GM23338 (cell line): ENCODE measurements around the gene ADRB2. TPM values are rescaled to one million over a fixed set of nuclear protein-coding genes. Genes with fewer than 3 reads are reported as not detected.

Experiments used
- ATAC-seq: fragments of 200-7000 bp; cut with Tn5 transposase; 3 replicates; pipeline ENCODE4 v1.9.1; 2020
- DNase-seq: peaks from one replicate; pipeline ENCODE4 v3.0.0-alpha.2; 2015; ENCODE audit warnings: low spot score
- H2AFZ ChIP-seq: fragments of 200-600 bp; sonication (generic); 2 replicates; pipeline ENCODE4 v1.8.0; 2016; ENCODE audit warnings: antibody characterized with exemption, mild to moderate bottlenecking, moderate library complexity
- H3F3A ChIP-seq: fragments of 200-600 bp; sonication (generic); replicated peaks from 2 replicates; pipeline ENCODE4 v1.8.0; 2017; ENCODE audit warnings: antibody characterized with exemption, mixed run types, low read depth
- H3K27ac ChIP-seq: fragments of 200-600 bp; sonication (generic); 2 replicates; pipeline ENCODE4 v1.6.1; 2016; ENCODE audit warnings: low read depth
- H3K27me3 ChIP-seq: fragments of 200-600 bp; sonication (generic); 2 replicates; pipeline ENCODE4 v1.8.0; 2016; ENCODE audit warnings: mild to moderate bottlenecking, mixed run types, moderate library complexity; ENCODE audit not compliant: insufficient read depth
- H3K36me3 ChIP-seq: fragments of 200-600 bp; sonication (generic); 2 replicates; pipeline ENCODE4 v1.8.0; 2016; ENCODE audit warnings: mild to moderate bottlenecking; ENCODE audit not compliant: insufficient read depth
- H3K4me1 ChIP-seq: fragments of 200-600 bp; sonication (generic); 2 replicates; pipeline ENCODE4 v1.8.0; 2016; ENCODE audit warnings: mild to moderate bottlenecking, moderate library complexity; ENCODE audit not compliant: insufficient read depth
- H3K4me2 ChIP-seq: fragments of 200-600 bp; sonication (generic); 2 replicates; pipeline ENCODE4 v1.7.1; 2017; ENCODE audit warnings: mixed run types
- H3K4me3 ChIP-seq: fragments of 200-600 bp; sonication (generic); 2 replicates; pipeline ENCODE4 v1.6.1; 2016; ENCODE audit warnings: mixed run types
- H3K79me2 ChIP-seq: fragments of 200-600 bp; sonication (generic); replicated peaks from 2 replicates; pipeline ENCODE4 v1.8.0; 2017; ENCODE audit warnings: mild to moderate bottlenecking; ENCODE audit not compliant: insufficient read depth
- H3K9me2 ChIP-seq: fragments of 200-600 bp; sonication (generic); 2 replicates; pipeline ENCODE4 v1.8.0; 2017; ENCODE audit not compliant: insufficient read depth
- H4K20me1 ChIP-seq: fragments of 200-600 bp; sonication (generic); replicated peaks from 2 replicates; pipeline ENCODE4 v1.8.0; 2017; ENCODE audit warnings: mild to moderate bottlenecking; ENCODE audit not compliant: insufficient read depth
- H3K27ac Mint-ChIP-seq: 2 replicates; pipeline ENCODE4 v1.8.0; 2020; ENCODE audit warnings: inconsistent platforms, mild to moderate bottlenecking, moderate library complexity, mixed read lengths
- H3K27me3 Mint-ChIP-seq: 3 replicates; pipeline ENCODE4 v1.8.0; 2022; ENCODE audit warnings: low read depth, mild to moderate bottlenecking, moderate library complexity, mixed read lengths, inconsistent platforms; ENCODE audit not compliant: insufficient read depth, poor library complexity
- H3K36me3 Mint-ChIP-seq: 3 replicates; pipeline ENCODE4 v1.8.0; 2021; ENCODE audit warnings: low read depth, mild to moderate bottlenecking, inconsistent platforms, moderate library complexity, mixed read lengths
- H3K4me1 Mint-ChIP-seq: 3 replicates; pipeline ENCODE4 v1.8.0; 2020; ENCODE audit warnings: mild to moderate bottlenecking, inconsistent platforms, mixed read lengths
- H3K4me3 Mint-ChIP-seq: 3 replicates; pipeline ENCODE4 v1.8.0; 2021; ENCODE audit warnings: moderate library complexity, mild to moderate bottlenecking, inconsistent platforms, mixed read lengths
- H3K9me3 Mint-ChIP-seq: 3 replicates; pipeline ENCODE4 v1.8.0; 2020; ENCODE audit warnings: moderate library complexity, mild to moderate bottlenecking, inconsistent platforms, mixed read lengths
- EZH2 ChIP-seq: fragments of 200-600 bp; sonication (generic); IDR thresholded peaks from one replicate; pipeline ENCODE4 v1.8.0; 2017; ENCODE audit warnings: antibody characterized with exemption, mild to moderate bottlenecking, low read depth; ENCODE audit not compliant: unreplicated experiment
- EZH2phosphoT487 ChIP-seq: fragments of 200-600 bp; sonication (generic); IDR thresholded peaks from one replicate; pipeline ENCODE4 v1.8.1; 2018; ENCODE audit warnings: antibody characterized with exemption; ENCODE audit not compliant: unreplicated experiment
- NANOG ChIP-seq: IDR thresholded peaks from 2 replicates; pipeline ENCODE4 v1.6.1; 2016; ENCODE audit warnings: antibody characterized with exemption, borderline replicate concordance
- POLR2AphosphoS5 ChIP-seq: IDR thresholded peaks from 2 replicates; pipeline ENCODE4 v1.6.1; 2016; ENCODE audit warnings: antibody characterized with exemption, low read depth
- polyA plus RNA-seq: library from polyadenylated mRNA; unstranded; fragments of >200 nt; fragmentation: Nextera tagmentation; extraction: Ambion mirVana; gene quantifications from 2 replicates; pipeline ENCODE4 v1.2.1, GENCODE V29; 2016
- total RNA-seq: library from RNA; depleted of rRNA; stranded (reverse); fragments of >200 nt; shearing (Covaris generic); gene quantifications from 2 replicates; pipeline ENCODE4 v1.2.3, GENCODE V29; 2014
- TF ChIP-seq, protein P1 (sequence below): IDR thresholded peaks from 2 replicates; pipeline ENCODE4 v1.6.1; 2016; ENCODE audit warnings: antibody characterized with exemption
- TF ChIP-seq, protein P2 (sequence below), 2 experiments: fragments of 200-600 bp in 1 of 2; sonication (generic) in 1 of 2; conservative IDR thresholded peaks; 2 replicates each; pipeline versions ENCODE4 v1.5.1 to v1.6.1; 2016 to 2017; ENCODE audit warnings: antibody characterized with exemption in 2 of 2, low read depth in 2 of 2, mild to moderate bottlenecking in 2 of 2, moderate library complexity in 1 of 2
- TF ChIP-seq, protein P3 (sequence below): IDR thresholded peaks from one replicate; pipeline ENCODE4 v1.6.1; 2018; ENCODE audit warnings: antibody characterized with exemption; ENCODE audit not compliant: unreplicated experiment
- TF ChIP-seq, protein P4 (sequence below): fragments of 250-450 bp; sonication (Bioruptor Pico); IDR thresholded peaks from 2 replicates; pipeline ENCODE4 v1.5.0; 2020; ENCODE audit warnings: mild to moderate bottlenecking, moderate library complexity

Gene ADRB2
- total and polyA plus RNA-seq, 2 experiments from 2014 or later, result 0.44 to 1.3 TPM

DNA sequence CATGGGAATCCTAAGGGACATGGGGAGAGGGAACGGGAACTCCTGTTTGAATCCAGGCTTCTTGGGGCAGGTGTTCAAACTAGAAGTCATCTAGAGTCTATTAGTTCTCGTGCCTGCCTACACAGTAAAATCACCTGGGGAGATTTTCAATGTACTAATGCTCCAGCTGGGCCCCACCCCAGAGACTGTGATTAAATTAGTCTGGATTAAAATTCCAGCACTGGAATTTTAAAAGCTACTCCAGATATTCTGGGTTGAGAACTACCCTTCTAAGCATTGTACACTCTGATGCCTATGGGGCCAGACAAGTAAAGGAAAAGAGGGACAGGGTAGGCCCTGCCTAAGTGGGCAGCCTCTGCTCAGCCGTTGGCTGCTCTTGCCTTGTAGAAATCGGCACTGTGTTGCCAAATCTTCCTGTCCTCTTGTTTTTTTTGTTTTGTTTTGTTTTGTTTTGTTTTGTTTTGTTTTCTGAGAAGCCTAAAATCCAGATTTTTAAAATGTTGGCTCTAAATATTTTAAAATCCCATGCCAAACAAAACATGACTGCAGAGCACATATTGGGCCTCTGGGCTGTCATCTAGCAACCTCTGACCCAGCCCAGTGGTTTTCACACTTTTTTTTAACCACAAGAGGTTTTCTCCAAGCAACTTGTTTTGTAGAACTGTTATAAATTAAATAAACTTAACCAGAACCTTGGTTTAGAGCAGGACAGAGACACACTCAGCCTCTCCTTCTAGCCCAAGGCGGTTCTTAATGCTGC, 29.0 kb downstream of the ADRB2 start:
- TF ChIP-seq POLR2AphosphoS5, result no peak
- TF ChIP-seq, protein P1, sequence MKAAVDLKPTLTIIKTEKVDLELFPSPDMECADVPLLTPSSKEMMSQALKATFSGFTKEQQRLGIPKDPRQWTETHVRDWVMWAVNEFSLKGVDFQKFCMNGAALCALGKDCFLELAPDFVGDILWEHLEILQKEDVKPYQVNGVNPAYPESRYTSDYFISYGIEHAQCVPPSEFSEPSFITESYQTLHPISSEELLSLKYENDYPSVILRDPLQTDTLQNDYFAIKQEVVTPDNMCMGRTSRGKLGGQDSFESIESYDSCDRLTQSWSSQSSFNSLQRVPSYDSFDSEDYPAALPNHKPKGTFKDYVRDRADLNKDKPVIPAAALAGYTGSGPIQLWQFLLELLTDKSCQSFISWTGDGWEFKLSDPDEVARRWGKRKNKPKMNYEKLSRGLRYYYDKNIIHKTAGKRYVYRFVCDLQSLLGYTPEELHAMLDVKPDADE, result no peak
- no peak for TF ChIP-seq EZH2phosphoT487
- TF ChIP-seq NANOG, result no peak
- no peak for TF ChIP-seq EZH2
- TF ChIP-seq, protein P2, sequence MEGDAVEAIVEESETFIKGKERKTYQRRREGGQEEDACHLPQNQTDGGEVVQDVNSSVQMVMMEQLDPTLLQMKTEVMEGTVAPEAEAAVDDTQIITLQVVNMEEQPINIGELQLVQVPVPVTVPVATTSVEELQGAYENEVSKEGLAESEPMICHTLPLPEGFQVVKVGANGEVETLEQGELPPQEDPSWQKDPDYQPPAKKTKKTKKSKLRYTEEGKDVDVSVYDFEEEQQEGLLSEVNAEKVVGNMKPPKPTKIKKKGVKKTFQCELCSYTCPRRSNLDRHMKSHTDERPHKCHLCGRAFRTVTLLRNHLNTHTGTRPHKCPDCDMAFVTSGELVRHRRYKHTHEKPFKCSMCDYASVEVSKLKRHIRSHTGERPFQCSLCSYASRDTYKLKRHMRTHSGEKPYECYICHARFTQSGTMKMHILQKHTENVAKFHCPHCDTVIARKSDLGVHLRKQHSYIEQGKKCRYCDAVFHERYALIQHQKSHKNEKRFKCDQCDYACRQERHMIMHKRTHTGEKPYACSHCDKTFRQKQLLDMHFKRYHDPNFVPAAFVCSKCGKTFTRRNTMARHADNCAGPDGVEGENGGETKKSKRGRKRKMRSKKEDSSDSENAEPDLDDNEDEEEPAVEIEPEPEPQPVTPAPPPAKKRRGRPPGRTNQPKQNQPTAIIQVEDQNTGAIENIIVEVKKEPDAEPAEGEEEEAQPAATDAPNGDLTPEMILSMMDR (conservative IDR thresholded peaks at IDR 0.05; ENCODE audit: low read depth in 2 of 2), result no peak
- TF ChIP-seq, protein P3, sequence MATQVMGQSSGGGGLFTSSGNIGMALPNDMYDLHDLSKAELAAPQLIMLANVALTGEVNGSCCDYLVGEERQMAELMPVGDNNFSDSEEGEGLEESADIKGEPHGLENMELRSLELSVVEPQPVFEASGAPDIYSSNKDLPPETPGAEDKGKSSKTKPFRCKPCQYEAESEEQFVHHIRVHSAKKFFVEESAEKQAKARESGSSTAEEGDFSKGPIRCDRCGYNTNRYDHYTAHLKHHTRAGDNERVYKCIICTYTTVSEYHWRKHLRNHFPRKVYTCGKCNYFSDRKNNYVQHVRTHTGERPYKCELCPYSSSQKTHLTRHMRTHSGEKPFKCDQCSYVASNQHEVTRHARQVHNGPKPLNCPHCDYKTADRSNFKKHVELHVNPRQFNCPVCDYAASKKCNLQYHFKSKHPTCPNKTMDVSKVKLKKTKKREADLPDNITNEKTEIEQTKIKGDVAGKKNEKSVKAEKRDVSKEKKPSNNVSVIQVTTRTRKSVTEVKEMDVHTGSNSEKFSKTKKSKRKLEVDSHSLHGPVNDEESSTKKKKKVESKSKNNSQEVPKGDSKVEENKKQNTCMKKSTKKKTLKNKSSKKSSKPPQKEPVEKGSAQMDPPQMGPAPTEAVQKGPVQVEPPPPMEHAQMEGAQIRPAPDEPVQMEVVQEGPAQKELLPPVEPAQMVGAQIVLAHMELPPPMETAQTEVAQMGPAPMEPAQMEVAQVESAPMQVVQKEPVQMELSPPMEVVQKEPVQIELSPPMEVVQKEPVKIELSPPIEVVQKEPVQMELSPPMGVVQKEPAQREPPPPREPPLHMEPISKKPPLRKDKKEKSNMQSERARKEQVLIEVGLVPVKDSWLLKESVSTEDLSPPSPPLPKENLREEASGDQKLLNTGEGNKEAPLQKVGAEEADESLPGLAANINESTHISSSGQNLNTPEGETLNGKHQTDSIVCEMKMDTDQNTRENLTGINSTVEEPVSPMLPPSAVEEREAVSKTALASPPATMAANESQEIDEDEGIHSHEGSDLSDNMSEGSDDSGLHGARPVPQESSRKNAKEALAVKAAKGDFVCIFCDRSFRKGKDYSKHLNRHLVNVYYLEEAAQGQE, result no peak
- H3K9me2 ChIP-seq, result no peaks in the 10 kb centered on the region
- no peak overlapping the region for H3K4me2 ChIP-seq
- Mint-ChIP-seq H3K27ac (no peak overlapping the region), H3K27me3 (peaks cover 7% of the 10 kb centered on the region), H3K36me3 (no peaks in the 10 kb centered on the region), H3K4me3 (no peak overlapping the region), H3K4me1 (peaks cover 7% of the 10 kb centered on the region; the same call in 1 of the 3 replicates), H3K9me3 (no peaks in the 10 kb centered on the region)
- no peak for ATAC-seq
- H2AFZ ChIP-seq, result no peak overlapping the region
- no peak overlapping the region for H3K4me3 ChIP-seq
- H3F3A ChIP-seq, result no peaks in the 10 kb centered on the region
- H3K4me1 ChIP-seq, result no peaks in the 10 kb centered on the region
- H3K27me3 ChIP-seq, result no peaks in the 10 kb centered on the region
- H3K27ac ChIP-seq, result no peak overlapping the region
- no peaks in the 10 kb centered on the region for H4K20me1 ChIP-seq
- no peaks in the 10 kb centered on the region for H3K36me3 ChIP-seq
- DNase-seq, result no peak
- no peaks in the 10 kb centered on the region for H3K79me2 ChIP-seq

DNA sequence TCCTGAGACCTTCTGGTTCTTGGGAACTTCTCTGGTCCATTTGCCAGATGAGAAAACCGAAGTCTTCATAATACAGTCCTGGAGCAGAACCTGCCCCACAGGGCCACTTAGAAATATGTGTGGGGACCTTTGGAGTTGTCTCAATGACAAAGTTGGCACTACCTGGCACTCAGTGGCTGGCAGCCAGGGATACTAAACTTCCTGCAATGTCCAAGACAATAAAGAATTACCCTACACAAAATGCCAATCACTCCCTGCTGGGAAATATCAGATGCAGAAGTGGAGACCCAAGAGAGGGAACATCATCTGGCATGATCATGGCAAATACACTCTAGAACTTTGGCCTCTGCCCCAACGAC, 29.6 kb downstream of the ADRB2 start:
- no peaks in the 10 kb centered on the region for H3F3A ChIP-seq
- H3K9me2 ChIP-seq, result no peaks in the 10 kb centered on the region
- Mint-ChIP-seq H3K27ac (no peak overlapping the region), H3K9me3 (no peaks in the 10 kb centered on the region), H3K4me3 (no peak overlapping the region), H3K27me3 (peaks cover 7% of the 10 kb centered on the region), H3K4me1 (peaks cover 7% of the 10 kb centered on the region; the same call in 1 of the 3 replicates), H3K36me3 (no peaks in the 10 kb centered on the region)
- ATAC-seq, result no peak
- H3K4me2 ChIP-seq, result no peak overlapping the region
- DNase-seq, result no peak
- no peak overlapping the region for H3K4me3 ChIP-seq
- H3K79me2 ChIP-seq, result no peaks in the 10 kb centered on the region
- no peaks in the 10 kb centered on the region for H3K36me3 ChIP-seq
- H4K20me1 ChIP-seq, result no peaks in the 10 kb centered on the region
- no peak overlapping the region for H3K27ac ChIP-seq
- no peaks in the 10 kb centered on the region for H3K27me3 ChIP-seq
- H2AFZ ChIP-seq, result no peak overlapping the region
- H3K4me1 ChIP-seq, result no peaks in the 10 kb centered on the region
- TF ChIP-seq, protein P4, sequence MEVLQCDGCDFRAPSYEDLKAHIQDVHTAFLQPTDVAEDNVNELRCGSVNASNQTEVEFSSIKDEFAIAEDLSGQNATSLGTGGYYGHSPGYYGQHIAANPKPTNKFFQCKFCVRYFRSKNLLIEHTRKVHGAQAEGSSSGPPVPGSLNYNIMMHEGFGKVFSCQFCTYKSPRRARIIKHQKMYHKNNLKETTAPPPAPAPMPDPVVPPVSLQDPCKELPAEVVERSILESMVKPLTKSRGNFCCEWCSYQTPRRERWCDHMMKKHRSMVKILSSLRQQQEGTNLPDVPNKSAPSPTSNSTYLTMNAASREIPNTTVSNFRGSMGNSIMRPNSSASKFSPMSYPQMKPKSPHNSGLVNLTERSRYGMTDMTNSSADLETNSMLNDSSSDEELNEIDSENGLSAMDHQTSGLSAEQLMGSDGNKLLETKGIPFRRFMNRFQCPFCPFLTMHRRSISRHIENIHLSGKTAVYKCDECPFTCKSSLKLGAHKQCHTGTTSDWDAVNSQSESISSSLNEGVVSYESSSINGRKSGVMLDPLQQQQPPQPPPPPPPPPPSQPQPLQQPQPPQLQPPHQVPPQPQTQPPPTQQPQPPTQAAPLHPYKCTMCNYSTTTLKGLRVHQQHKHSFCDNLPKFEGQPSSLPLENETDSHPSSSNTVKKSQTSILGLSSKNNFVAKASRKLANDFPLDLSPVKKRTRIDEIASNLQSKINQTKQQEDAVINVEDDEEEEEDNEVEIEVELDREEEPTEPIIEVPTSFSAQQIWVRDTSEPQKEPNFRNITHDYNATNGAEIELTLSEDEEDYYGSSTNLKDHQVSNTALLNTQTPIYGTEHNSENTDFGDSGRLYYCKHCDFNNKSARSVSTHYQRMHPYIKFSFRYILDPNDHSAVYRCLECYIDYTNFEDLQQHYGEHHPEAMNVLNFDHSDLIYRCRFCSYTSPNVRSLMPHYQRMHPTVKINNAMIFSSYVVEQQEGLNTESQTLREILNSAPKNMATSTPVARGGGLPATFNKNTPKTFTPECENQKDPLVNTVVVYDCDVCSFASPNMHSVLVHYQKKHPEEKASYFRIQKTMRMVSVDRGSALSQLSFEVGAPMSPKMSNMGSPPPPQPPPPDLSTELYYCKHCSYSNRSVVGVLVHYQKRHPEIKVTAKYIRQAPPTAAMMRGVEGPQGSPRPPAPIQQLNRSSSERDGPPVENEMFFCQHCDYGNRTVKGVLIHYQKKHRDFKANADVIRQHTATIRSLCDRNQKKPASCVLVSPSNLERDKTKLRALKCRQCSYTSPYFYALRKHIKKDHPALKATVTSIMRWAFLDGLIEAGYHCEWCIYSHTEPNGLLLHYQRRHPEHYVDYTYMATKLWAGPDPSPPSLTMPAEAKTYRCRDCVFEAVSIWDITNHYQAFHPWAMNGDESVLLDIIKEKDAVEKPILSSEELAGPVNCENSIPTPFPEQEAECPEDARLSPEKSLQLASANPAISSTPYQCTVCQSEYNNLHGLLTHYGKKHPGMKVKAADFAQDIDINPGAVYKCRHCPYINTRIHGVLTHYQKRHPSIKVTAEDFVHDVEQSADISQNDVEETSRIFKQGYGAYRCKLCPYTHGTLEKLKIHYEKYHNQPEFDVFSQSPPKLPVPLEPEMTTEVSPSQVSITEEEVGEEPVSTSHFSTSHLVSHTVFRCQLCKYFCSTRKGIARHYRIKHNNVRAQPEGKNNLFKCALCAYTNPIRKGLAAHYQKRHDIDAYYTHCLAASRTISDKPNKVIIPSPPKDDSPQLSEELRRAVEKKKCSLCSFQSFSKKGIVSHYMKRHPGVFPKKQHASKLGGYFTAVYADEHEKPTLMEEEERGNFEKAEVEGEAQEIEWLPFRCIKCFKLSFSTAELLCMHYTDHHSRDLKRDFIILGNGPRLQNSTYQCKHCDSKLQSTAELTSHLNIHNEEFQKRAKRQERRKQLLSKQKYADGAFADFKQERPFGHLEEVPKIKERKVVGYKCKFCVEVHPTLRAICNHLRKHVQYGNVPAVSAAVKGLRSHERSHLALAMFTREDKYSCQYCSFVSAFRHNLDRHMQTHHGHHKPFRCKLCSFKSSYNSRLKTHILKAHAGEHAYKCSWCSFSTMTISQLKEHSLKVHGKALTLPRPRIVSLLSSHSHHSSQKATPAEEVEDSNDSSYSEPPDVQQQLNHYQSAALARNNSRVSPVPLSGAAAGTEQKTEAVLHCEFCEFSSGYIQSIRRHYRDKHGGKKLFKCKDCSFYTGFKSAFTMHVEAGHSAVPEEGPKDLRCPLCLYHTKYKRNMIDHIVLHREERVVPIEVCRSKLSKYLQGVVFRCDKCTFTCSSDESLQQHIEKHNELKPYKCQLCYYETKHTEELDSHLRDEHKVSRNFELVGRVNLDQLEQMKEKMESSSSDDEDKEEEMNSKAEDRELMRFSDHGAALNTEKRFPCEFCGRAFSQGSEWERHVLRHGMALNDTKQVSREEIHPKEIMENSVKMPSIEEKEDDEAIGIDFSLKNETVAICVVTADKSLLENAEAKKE (CRISPR knock-in tag), result no peak
- TF ChIP-seq POLR2AphosphoS5, result no peak
- TF ChIP-seq NANOG, result no peak
